ENCODE results near the gene CYP3A7. TPM values are rescaled to one million over a fixed set of nuclear protein-coding genes. Genes with fewer than 3 reads are reported as not detected.
A peak's percentile ranks its signal among the peaks of the same experiment; 100 is the strongest.
"Not testable (repeated sequence)": the region's sequence is repeated elsewhere in the genome, so short reads cannot be mapped to it uniquely, and the experiment has no call there.

CYP3A7 gene
- total RNA-seq, 2 experiments from 2014 or later = not detected

GRCh38 chr7:99694912-99695304 lies 40.1 kb downstream of the CYP3A7 start:
- Mint-ChIP-seq H3K27me3 (no peaks in the 10 kb centered on the region), H3K4me3 (no peak overlapping the region), H3K9me3 (peaks cover 8% of the 10 kb centered on the region), H3K4me1 (ENCODE audit: low read depth) (peaks cover 20% of the 10 kb centered on the region), H3K27ac (no peak overlapping the region), H3K36me3 (ENCODE audit: low read depth) (no peaks in the 10 kb centered on the region)
- ChIA-PET POLR2A (no interaction called here), CTCF (no interaction called here)
- DNase-seq (no peak), ATAC-seq (no peak)
- no peak for TF ChIP-seq CTCF (IDR thresholded peaks at IDR 0.05)
- intact Hi-C loops (cut with micrococcal nuclease) = no loop called here

DNA sequence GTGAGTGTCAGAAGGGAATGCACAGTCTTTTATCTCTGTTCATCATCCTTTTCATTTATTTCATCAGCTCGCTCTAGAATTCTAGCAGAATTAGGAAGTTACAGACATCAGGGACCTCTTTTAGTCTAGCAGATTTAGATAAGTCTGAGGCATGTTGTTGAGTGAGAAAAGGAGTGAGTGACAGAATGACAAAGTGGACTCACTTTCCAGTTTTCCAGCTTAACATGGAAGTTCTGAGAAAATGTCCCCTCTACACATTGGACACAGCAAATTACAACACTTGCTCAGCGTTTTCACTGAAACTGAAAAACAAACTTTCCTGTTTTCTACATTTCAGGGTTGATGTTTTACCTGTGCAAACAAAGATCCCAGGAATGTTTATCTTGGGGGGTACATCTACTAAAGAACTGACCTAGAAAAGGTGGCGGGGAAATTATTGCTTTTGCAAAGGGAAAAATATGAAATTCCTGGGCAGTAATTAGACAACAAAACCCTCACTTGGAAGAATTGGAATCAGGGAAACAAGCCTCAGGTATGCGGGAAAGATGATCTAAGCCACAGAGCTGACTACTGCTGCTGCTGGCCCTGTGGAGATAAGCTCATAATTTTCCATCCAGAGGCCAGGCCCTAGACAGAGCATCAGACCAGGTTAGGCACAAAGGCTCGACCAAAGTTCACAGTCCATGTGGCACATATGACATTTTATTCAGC lies 40.6 kb downstream of the CYP3A7 start:
- no peak for ATAC-seq
- POLR2A ChIA-PET = no interaction called here

GRCh38 chr7:99693427-99694200 lies 41.4 kb downstream of the CYP3A7 start:
- no peaks in the 10 kb centered on the region for H3K27me3 Mint-ChIP-seq
- H3K4me3 Mint-ChIP-seq = no peak overlapping the region
- intact Hi-C loops (cut with micrococcal nuclease) = no loop called here
- no peak for TF ChIP-seq CTCF (IDR thresholded peaks at IDR 0.05)
- ChIA-PET POLR2A (no interaction called here), CTCF (no interaction called here)
- peaks cover 20% of the 10 kb centered on the region for H3K4me1 Mint-ChIP-seq (ENCODE audit: low read depth)
- DNase-seq = peak; percentile 19
- H3K9me3 Mint-ChIP-seq = peaks cover 8% of the 10 kb centered on the region
- no peaks in the 10 kb centered on the region for H3K36me3 Mint-ChIP-seq (ENCODE audit: low read depth)
- H3K27ac Mint-ChIP-seq = no peak overlapping the region
- no peak for ATAC-seq

More for the DNA sequence above, 40.6 kb downstream of the CYP3A7 start:
- intact Hi-C loops (cut with micrococcal nuclease) = no loop called here
- no peaks in the 10 kb centered on the region for H3K36me3 Mint-ChIP-seq (ENCODE audit: low read depth)
- CTCF ChIA-PET = no interaction called here
- H3K4me3 Mint-ChIP-seq = no peak overlapping the region
- TF ChIP-seq CTCF (IDR thresholded peaks at IDR 0.05) = no peak
- no peak for DNase-seq
- no peaks in the 10 kb centered on the region for H3K27me3 Mint-ChIP-seq
- H3K27ac Mint-ChIP-seq = no peak overlapping the region
- H3K4me1 Mint-ChIP-seq (ENCODE audit: low read depth) = peaks cover 20% of the 10 kb centered on the region
- H3K9me3 Mint-ChIP-seq = peaks cover 8% of the 10 kb centered on the region

- ATAC-seq (no peak), DNase-seq (no peak)
- ChIA-PET CTCF (no interaction called here), POLR2A (no interaction called here)
- Mint-ChIP-seq H3K9me3 (peaks cover 8% of the 10 kb centered on the region), H3K4me3 (no peak overlapping the region), H3K27me3 (no peaks in the 10 kb centered on the region), H3K36me3 (ENCODE audit: low read depth) (no peaks in the 10 kb centered on the region), H3K4me1 (ENCODE audit: low read depth) (peaks cover 20% of the 10 kb centered on the region), H3K27ac (no peak overlapping the region)
- intact Hi-C loops (cut with micrococcal nuclease) = no loop called here
- TF ChIP-seq CTCF (IDR thresholded peaks at IDR 0.05) = no peak
Measured at GRCh38 chr7:99693100-99693426, 41.9 kb downstream of the CYP3A7 start.

DNA sequence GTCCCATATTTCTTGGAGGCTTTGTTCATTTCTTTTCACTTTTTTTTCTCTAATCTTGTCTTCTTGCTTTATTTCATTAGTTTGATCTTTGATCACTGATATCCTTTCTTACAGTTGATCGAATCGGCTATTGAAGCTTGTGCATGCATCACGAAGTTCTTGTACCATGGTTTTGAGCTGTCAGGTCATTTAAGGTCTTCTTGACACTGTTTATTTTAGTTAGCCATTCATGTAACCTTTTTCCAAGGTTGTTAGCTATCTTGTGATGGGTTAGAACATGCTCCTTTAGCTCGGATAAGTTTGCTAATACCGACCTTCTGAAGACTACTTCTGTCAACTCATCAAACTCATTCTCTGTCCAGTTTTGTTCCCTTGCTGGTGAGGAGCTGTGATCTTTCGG lies 42.4 kb downstream of the CYP3A7 start:
- H3K4me3 Mint-ChIP-seq; CTCF ChIA-PET; H3K27me3 Mint-ChIP-seq; POLR2A ChIA-PET; H3K9me3 Mint-ChIP-seq; intact Hi-C loops (cut with micrococcal nuclease); DNase-seq; H3K27ac Mint-ChIP-seq; H3K36me3 Mint-ChIP-seq (ENCODE audit: low read depth); ATAC-seq: not testable (repeated sequence)
- peaks cover 20% of the 10 kb centered on the region for H3K4me1 Mint-ChIP-seq (ENCODE audit: low read depth)

- CTCF ChIA-PET; H3K27ac Mint-ChIP-seq; H3K27me3 Mint-ChIP-seq; H3K36me3 Mint-ChIP-seq (ENCODE audit: low read depth); H3K4me3 Mint-ChIP-seq; POLR2A ChIA-PET; ATAC-seq; DNase-seq; intact Hi-C loops (cut with micrococcal nuclease): not testable (repeated sequence)
- H3K9me3 Mint-ChIP-seq = peaks cover 14% of the 10 kb centered on the region
- H3K4me1 Mint-ChIP-seq (ENCODE audit: low read depth) = peaks cover 20% of the 10 kb centered on the region
Measured at GRCh38 chr7:99691658-99692057, 43.3 kb downstream of the CYP3A7 start.

- DNase-seq; H3K27me3 Mint-ChIP-seq; H3K4me3 Mint-ChIP-seq; CTCF ChIA-PET; ATAC-seq; H3K36me3 Mint-ChIP-seq (ENCODE audit: low read depth); H3K27ac Mint-ChIP-seq; POLR2A ChIA-PET; intact Hi-C loops (cut with micrococcal nuclease): not testable (repeated sequence)
- H3K9me3 Mint-ChIP-seq = peaks cover 14% of the 10 kb centered on the region
- peaks cover 20% of the 10 kb centered on the region for H3K4me1 Mint-ChIP-seq (ENCODE audit: low read depth)
Measured at GRCh38 chr7:99690918-99691317, 44.1 kb downstream of the CYP3A7 start.

DNA sequence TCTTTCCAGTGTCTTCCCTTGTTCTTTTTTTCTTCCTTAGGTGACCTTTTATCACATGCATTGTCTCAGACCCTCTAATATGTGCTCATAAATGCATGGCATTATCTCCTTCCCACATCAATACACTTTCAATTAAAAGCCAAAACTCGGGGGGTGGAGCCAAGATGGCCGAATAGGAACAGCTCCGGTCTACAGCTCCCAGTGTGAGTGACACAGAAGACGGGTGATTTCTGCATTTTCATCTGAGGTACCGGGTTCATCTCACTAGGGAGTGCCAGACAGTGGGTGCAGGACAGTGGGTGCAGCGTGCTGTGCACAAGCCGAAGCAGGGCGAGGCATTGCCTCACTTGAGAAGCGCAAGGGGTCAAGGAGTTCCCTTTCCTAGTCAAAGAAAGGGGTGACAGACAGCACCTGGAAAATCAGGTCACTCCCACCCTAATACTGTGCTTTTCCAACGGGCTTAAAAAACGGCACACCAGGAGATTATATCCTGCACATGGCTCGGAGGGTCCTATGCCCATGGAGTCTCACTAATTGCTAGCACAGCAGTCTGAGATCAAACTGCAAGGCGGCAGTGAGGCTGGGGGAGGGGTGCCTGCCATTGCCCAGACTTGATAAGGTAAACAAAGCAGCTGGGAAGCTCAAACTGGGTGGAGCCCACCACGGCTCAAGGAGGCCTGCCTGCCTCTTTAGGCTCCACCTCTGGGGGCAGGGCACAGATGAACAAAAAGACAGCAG lies 49.0 kb downstream of the CYP3A7 start:
- H3K36me3 Mint-ChIP-seq (ENCODE audit: low read depth); H3K27me3 Mint-ChIP-seq; H3K27ac Mint-ChIP-seq; H3K4me3 Mint-ChIP-seq; H3K4me1 Mint-ChIP-seq (ENCODE audit: low read depth); ATAC-seq; CTCF ChIA-PET; DNase-seq; POLR2A ChIA-PET; H3K9me3 Mint-ChIP-seq; intact Hi-C loops (cut with micrococcal nuclease): not testable (repeated sequence)
